ENCODE results near the gene ARID3B. TPM values are rescaled to one million over a fixed set of nuclear protein-coding genes. Genes with fewer than 3 reads are reported as not detected.
A peak's percentile ranks its signal among the peaks of the same experiment; 100 is the strongest.

Gene ARID3B
- total RNA-seq, 1 donor: 3.6 TPM

DNA sequence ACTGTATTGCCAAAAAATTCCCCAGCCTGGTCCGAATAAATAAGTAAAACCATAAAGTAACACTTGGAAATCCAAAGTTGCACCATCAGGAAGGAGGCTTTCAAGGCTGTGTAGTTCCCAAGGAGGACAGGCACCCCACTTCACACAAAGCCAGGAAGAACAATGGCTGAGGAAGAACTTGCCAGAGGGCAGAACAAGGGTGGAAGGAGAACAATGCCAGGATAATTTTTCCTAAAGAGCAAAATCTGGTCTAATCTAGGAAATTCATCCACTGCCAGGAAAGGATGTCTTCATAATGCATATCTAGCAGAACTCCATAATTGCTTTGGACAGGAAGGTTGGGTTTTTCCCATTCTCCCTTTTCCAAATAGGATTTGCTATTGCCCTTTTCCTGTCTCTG, 15.7 kb upstream of the ARID3B start:
- Histone ChIP-seq H3K9me3 (ENCODE audit: low read depth, low read length) (no peaks in the 10 kb centered on the region), H4K20me1 (ENCODE audit: insufficient read depth, low read length) (no peaks in the 10 kb centered on the region), H3K27me3 (ENCODE audit: insufficient read depth, low read length) (no peaks in the 10 kb centered on the region), H2AFZ (ENCODE audit: low read length) (no peak overlapping the region), H3K4me3 (ENCODE audit: insufficient read depth, low read length) (no peak overlapping the region), H3K27ac (ENCODE audit: low read depth, low read length) (no peak overlapping the region), H3K4me1 (ENCODE audit: insufficient read depth, low read length) (peaks cover 24% of the 10 kb centered on the region), H3K79me2 (ENCODE audit: insufficient read depth, low read length) (no peaks in the 10 kb centered on the region), H3K4me2 (ENCODE audit: insufficient read depth, low read length) (no peak overlapping the region), H3K36me3 (ENCODE audit: insufficient read depth, low read length) (no peaks in the 10 kb centered on the region)
- DNase-seq (ENCODE audit: insufficient read length, low spot score, missing footprints): no peak
- TF ChIP-seq, protein P1, sequence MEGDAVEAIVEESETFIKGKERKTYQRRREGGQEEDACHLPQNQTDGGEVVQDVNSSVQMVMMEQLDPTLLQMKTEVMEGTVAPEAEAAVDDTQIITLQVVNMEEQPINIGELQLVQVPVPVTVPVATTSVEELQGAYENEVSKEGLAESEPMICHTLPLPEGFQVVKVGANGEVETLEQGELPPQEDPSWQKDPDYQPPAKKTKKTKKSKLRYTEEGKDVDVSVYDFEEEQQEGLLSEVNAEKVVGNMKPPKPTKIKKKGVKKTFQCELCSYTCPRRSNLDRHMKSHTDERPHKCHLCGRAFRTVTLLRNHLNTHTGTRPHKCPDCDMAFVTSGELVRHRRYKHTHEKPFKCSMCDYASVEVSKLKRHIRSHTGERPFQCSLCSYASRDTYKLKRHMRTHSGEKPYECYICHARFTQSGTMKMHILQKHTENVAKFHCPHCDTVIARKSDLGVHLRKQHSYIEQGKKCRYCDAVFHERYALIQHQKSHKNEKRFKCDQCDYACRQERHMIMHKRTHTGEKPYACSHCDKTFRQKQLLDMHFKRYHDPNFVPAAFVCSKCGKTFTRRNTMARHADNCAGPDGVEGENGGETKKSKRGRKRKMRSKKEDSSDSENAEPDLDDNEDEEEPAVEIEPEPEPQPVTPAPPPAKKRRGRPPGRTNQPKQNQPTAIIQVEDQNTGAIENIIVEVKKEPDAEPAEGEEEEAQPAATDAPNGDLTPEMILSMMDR (IDR thresholded peaks at IDR 0.05; ENCODE audit: extremely low read depth, low read depth, low read length): no peak

DNA sequence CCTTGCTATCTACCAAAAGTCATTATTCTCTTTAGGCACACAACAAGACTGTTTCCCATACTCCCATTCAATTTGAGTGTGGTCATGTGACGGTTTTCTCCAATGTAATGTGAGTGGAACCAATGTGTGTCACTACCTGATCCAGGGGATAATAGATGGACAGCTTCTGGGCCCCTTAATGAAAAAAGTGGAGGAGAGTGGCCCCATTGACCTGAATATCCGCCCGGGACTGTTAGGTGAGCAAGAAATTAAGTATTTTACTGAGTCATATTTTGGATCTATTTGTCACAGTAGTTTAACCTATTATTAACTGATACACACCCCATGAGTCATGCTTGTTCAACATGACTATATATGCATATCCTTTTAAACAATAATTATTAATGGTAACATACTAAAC, 15.1 kb upstream of the ARID3B start:
- peaks cover 30% of the 10 kb centered on the region for H3K4me1 ChIP-seq (ENCODE audit: insufficient read depth, low read length)
- no peak overlapping the region for H3K4me3 ChIP-seq (ENCODE audit: insufficient read depth, low read length)
- H3K27me3 ChIP-seq (ENCODE audit: insufficient read depth, low read length): no peaks in the 10 kb centered on the region
- H3K4me2 ChIP-seq (ENCODE audit: insufficient read depth, low read length): no peak overlapping the region
- no peaks in the 10 kb centered on the region for H3K36me3 ChIP-seq (ENCODE audit: insufficient read depth, low read length)
- H3K9me3 ChIP-seq (ENCODE audit: low read depth, low read length): no peaks in the 10 kb centered on the region
- H3K79me2 ChIP-seq (ENCODE audit: insufficient read depth, low read length): no peaks in the 10 kb centered on the region
- H4K20me1 ChIP-seq (ENCODE audit: insufficient read depth, low read length): no peaks in the 10 kb centered on the region
- H2AFZ ChIP-seq (ENCODE audit: low read length): no peak overlapping the region
- no peak overlapping the region for H3K27ac ChIP-seq (ENCODE audit: low read depth, low read length)
- peak; percentile 55 for DNase-seq (ENCODE audit: insufficient read length, low spot score, missing footprints)
- TF ChIP-seq, protein P1 (IDR thresholded peaks at IDR 0.05; ENCODE audit: extremely low read depth, low read depth, low read length): no peak

DNA sequence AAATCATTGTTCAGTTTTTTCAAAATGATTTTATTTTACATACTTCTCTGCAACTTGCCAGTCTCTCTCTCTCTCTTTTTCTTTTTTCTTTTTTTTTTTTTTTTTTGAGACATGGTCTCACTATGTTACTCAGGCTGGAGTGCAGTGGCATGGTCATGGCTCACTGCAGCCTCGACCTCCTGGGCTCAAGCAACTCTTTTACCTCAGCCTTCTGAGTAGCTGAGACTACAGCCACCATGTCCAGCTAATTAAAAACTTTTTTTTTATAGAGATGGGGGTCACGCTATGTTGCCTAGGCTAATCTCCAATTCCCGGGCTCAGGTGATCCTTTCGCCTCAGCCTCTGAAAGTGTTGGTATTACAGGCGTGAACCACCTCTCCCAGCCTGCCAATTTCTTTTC, 12.1 kb upstream of the ARID3B start:
- Histone ChIP-seq H3K27me3 (ENCODE audit: insufficient read depth, low read length) (no peaks in the 10 kb centered on the region), H3K27ac (ENCODE audit: low read depth, low read length) (peak overlapping the region; percentile 70), H2AFZ (ENCODE audit: low read length) (no peak overlapping the region), H3K9me3 (ENCODE audit: low read depth, low read length) (no peaks in the 10 kb centered on the region), H3K4me3 (ENCODE audit: insufficient read depth, low read length) (no peak overlapping the region), H3K4me2 (ENCODE audit: insufficient read depth, low read length) (no peak overlapping the region), H3K79me2 (ENCODE audit: insufficient read depth, low read length) (no peaks in the 10 kb centered on the region), H3K36me3 (ENCODE audit: insufficient read depth, low read length) (no peaks in the 10 kb centered on the region), H4K20me1 (ENCODE audit: insufficient read depth, low read length) (no peaks in the 10 kb centered on the region), H3K4me1 (ENCODE audit: insufficient read depth, low read length) (peaks cover 39% of the 10 kb centered on the region)
- TF ChIP-seq, protein P1 (IDR thresholded peaks at IDR 0.05; ENCODE audit: extremely low read depth, low read depth, low read length): no peak
- DNase-seq (ENCODE audit: insufficient read length, low spot score, missing footprints): no peak

DNA sequence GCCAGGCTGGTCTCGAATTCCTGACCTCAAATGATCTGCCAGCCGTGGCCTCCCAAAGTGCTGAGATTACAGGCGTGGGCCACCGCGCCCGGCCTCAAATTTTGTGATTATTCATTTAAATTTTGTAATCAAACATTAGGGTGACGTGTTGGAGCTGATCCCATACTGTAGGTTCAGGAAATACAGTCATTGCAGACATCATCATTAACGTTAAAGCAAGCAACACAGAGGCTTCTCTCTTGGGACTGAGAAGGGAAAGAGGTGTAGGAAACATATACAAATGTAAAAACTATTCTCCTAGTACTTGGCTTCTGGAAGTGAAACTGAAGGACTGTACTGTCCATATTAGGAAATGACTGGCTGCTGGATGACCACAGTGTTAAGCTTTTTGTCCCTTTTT, 11.1 kb upstream of the ARID3B start:
- TF ChIP-seq, protein P1 (IDR thresholded peaks at IDR 0.05; ENCODE audit: extremely low read depth, low read depth, low read length): no peak
- H3K27me3 ChIP-seq (ENCODE audit: insufficient read depth, low read length): no peaks in the 10 kb centered on the region
- H3K79me2 ChIP-seq (ENCODE audit: insufficient read depth, low read length): no peaks in the 10 kb centered on the region
- no peak for DNase-seq (ENCODE audit: insufficient read length, low spot score, missing footprints)
- peak overlapping the region; percentile 69 for H3K4me2 ChIP-seq (ENCODE audit: insufficient read depth, low read length)
- no peak overlapping the region for H3K4me3 ChIP-seq (ENCODE audit: insufficient read depth, low read length)
- H3K27ac ChIP-seq (ENCODE audit: low read depth, low read length): peak overlapping the region; percentile 70
- no peaks in the 10 kb centered on the region for H4K20me1 ChIP-seq (ENCODE audit: insufficient read depth, low read length)
- H3K9me3 ChIP-seq (ENCODE audit: low read depth, low read length): no peaks in the 10 kb centered on the region
- peak overlapping the region; percentile 16 for H2AFZ ChIP-seq (ENCODE audit: low read length)
- no peaks in the 10 kb centered on the region for H3K36me3 ChIP-seq (ENCODE audit: insufficient read depth, low read length)
- H3K4me1 ChIP-seq (ENCODE audit: insufficient read depth, low read length): peaks cover 39% of the 10 kb centered on the region
